Head of caudate nucleus (tissue), 42 donors: ENCODE results near the gene HDC.
A peak's percentile ranks its signal among the peaks of the same experiment; 100 is the strongest.

Experiments used
- DNase-seq, 42 donors: peaks; one replicate each; pipeline versions ENCODE4 v3.0.0 to v3.0.0-alpha.2; 2020 to 2021; ENCODE audit warnings: mixed read lengths in 7 of 42
- intact Hi-C: fragments of 100-400 bp; cut with DNase I; formaldehyde crosslinking; loops from one replicate; pipeline ENCODE4 v1.15.0; 2022

HDC gene

GRCh38 chr15:50257332-50257731, 8.2 kb downstream of the HDC start:
- DNase-seq: no peak
- intact Hi-C loops: no loop called here

GRCh38 chr15:50256188-50257041, 9.1 kb downstream of the HDC start:
- intact Hi-C loops: no loop called here
- no peak for DNase-seq

GRCh38 chr15:50252556-50252955, 13.0 kb downstream of the HDC start:
- DNase-seq: no peak
- intact Hi-C loops: no loop called here

GRCh38 chr15:50251638-50252182, 13.8 kb downstream of the HDC start:
- DNase-seq: no peak
- intact Hi-C loops: no loop called here

GRCh38 chr15:50250760-50251394, 14.6 kb downstream of the HDC start:
- no peak for DNase-seq
- intact Hi-C loops: no loop called here

GRCh38 chr15:50249704-50250103, 15.8 kb downstream of the HDC start:
- no peak for DNase-seq
- intact Hi-C loops: no loop called here

GRCh38 chr15:50248994-50249582, 16.4 kb downstream of the HDC start:
- intact Hi-C loops: no loop called here
- peak in 1 of 42 donors; percentile 9 for DNase-seq

- peak in 4 of 42 donors; percentile 7 to 23 (median 20) for DNase-seq
- intact Hi-C loops: no loop called here
Measured at GRCh38 chr15:50247819-50248655, 17.5 kb downstream of the HDC start.

- intact Hi-C loops: no loop called here
- DNase-seq: no peak
Measured at GRCh38 chr15:50246631-50247030, 18.9 kb downstream of the HDC start.

- DNase-seq: no peak
- intact Hi-C loops: no loop called here
Measured at GRCh38 chr15:50244959-50245624, 20.4 kb downstream of the HDC start.

- no peak for DNase-seq
- intact Hi-C loops: no loop called here
Measured at GRCh38 chr15:50244153-50244552, 21.4 kb downstream of the HDC start.

GRCh38 chr15:50241684-50242450, 23.7 kb downstream of the HDC start:
- no peak for DNase-seq
- intact Hi-C loops: no loop called here

GRCh38 chr15:50238255-50238654, 27.3 kb downstream of the HDC start:
- DNase-seq: no peak

GRCh38 chr15:50236433-50236832, 29.1 kb downstream of the HDC start:
- intact Hi-C loops: no loop called here
- DNase-seq: no peak

More at GRCh38 chr15:50238255-50238654, 27.3 kb downstream of the HDC start:
- intact Hi-C loops: no loop called here

- intact Hi-C loops: no loop called here
- DNase-seq: no peak
Measured at GRCh38 chr15:50235794-50236193, 29.7 kb downstream of the HDC start.

GRCh38 chr15:50234764-50235163, 30.8 kb downstream of the HDC start:
- intact Hi-C loops: no loop called here
- DNase-seq: no peak

- intact Hi-C loops: no loop called here
Measured at GRCh38 chr15:50233192-50233736, 32.3 kb downstream of the HDC start.

GRCh38 chr15:50232791-50233190, 32.7 kb downstream of the HDC start:
- intact Hi-C loops: no loop called here
- no peak for DNase-seq

More at GRCh38 chr15:50233192-50233736, 32.3 kb downstream of the HDC start:
- no peak for DNase-seq
